Measurements from ENCODE around the gene TEX26.

Gene TEX26

DNA sequence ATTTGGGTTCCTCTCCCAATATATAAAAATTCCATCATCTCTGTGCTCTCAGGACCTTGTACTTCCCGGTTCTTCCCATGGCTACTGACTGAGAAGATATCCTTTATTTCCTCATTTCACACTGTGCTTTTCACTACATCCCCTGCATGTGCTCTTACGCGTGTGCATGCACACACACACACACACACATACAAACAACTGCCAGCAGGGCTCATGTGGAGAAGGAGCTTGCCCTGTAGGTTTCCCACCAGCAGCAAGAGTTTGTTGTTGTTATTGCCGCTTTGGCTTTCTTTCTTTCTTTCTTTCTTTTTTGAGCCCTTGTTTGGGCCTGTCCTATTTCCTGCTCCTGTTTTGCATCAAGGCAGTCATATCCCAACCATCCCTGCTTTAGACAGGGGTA, 43.6 kb downstream of the TEX26 start:
- no peak for DNase-seq (ENCODE audit: low read depth)

DNA sequence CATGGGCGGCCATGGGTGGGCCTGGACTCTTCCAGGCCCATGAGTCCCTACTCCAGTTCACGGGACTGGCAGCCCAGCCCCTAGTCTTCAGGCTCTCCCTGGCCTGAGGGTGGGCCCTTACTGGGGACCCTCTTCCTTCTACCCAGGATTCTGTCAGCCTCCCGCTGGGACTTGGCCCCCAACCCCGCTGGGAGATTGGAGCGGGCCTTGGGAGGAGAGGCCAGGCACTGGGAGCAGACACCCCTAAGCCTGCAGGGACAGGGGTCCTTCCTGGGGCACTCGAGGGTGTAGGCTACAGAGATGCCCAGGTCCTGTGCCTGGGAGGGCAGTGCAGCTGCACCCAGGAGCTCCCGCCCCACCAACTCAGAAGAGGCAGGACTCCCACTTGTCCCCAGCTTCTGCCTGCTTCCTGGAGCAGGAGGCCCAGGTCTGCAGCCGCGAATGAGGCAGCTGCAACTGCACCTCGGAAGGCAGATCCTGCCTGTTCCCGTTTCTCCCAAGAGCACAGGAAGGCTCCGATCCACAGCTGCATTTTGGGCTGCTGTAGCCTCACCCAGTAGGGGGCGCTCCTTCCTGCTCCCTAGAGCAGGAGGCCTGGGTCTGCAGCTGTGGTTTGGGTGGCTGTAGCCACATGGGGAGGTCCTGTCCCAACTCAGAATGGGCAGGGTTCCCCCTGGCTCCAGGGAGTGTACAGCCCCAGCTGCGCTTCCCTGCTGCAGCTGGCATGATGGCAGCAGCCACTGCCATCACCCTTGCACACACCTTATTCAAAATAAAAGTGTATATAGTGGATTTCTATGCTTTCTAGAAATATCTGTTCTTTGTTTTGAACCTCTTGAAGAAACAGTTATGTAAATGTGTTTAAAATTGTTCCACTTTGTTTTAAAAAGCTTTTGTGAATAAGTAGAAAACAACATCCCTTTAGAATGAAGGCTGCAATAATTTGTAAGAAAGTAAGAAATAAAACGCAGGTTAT, 46.8 kb downstream of the TEX26 start:
- DNase-seq (ENCODE audit: low read depth), result peak; percentile 26

DNA sequence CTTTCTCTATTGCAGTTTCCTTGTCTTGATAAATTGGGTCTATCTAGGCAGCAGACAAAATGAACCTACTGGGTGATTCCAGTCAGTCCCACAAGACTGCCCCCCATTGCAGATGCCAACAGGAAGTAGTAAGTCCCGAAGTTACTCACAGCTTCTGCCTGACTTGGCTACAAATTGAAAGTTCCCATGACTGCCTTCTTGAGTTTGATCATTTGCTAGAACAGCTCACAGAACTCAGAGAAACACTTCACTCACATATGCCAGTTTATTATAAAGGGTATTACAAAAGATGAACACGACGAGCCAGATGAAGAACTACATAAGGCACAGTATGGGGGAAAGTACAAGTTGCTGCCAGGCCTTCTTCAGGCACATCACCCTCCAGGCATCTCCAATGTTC, 50.0 kb downstream of the TEX26 start:
- DNase-seq (ENCODE audit: low read depth), result no peak

DNA sequence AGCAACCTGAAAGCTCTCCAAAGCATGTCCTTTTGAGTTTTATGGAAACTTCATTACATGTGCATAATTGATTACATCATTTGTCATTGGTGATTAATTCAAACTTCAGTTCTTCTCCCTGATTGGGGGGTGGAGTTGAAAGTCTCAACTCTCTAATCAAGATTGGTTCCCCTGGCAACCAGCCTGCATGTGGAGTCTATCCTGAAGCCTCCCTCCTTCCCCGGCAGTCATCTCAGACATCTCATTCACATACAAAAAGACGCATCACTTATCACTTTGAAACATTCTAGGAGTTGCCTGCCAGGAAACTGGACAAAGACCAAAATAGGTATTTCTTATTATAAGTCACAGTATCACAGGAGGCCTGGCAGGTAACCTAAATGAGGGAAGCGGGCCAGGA, 50.5 kb downstream of the TEX26 start:
- DNase-seq (ENCODE audit: low read depth), result no peak

DNA sequence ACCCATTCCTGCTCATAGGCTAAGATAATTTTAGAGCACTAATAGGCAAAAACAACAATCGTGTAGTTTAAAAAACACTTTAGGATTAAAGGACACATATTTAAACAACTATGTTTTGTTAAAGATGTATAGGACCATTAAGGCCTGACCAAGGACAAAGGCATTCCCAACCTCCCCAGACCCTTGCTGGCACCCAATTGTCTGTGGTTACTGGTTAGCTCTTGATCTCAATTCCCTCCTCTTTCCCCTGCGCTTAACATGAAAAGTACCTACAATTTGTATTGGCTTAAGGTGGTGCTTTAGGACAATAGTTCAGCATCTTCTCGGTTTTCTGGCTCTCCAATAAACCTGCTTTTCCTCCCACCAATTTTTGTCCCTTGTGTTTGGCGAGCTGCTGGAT, 51.0 kb downstream of the TEX26 start:
- no peak for DNase-seq (ENCODE audit: low read depth)

DNA sequence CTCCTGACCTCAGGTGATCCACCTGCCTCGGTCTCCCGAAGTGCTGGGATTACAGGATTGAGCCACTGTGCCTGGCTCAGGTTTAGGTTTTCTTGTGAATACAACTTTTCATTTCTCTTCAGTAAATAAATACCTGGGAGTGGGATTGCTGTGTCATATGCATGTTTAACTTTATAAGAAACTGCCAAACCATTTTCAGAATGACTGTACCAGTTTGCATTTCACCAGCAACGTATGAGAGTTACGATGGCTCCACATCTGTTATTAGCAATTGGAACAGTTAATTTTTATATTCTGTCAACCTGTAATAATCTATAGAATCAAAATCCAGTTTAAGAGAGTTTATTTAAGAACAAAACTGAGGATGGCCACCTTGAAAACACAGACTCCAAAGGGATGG, 52.2 kb downstream of the TEX26 start:
- DNase-seq (ENCODE audit: low read depth), result no peak

DNA sequence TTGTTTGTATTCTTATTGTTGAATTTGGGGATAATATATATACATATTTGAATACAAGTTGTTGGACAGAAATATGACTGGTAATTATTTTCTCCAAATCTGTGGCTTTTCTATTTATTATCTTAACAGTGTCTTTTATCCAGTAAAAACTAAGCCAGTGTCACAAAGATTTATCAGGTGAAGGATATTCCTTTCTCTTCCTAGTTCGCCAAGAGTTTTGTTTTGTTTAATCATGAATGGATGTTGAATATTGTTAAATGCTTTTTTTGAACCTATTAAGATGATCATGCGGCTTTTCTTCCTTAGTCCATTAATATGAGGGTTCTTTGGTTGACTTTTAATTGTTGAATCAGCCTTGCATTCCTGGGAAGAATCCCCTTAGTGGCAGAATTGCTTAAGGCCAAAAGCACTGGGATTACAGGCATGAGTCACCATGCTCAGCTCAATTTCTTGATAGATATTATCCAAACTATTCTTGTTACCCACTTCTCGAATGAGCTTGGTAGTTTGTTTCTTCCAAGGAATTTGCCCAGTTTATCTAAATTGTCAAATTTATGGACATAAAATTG, 53.3 kb downstream of the TEX26 start:
- no peak for DNase-seq (ENCODE audit: low read depth)

DNA sequence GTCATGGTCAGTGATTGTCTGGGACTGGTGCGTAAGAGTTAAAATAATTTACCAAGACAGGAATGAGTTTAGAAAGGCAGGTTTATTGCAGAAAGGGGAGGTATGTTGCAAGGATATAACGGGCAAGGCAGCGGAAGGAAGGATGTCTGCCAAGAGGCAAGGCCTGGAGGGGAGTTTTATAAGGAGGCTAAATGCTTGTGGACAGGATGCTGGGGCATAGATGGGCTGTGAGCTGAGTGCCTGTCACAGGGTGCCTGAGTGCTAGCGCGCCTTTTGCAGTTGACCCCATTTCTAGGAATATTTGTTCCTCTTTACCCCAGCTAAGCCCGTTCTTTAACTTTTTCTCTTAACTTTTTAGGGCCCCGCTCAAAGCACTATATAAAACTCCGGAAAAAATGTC, 58.7 kb downstream of the TEX26 start:
- no peak for DNase-seq (ENCODE audit: low read depth)

DNA sequence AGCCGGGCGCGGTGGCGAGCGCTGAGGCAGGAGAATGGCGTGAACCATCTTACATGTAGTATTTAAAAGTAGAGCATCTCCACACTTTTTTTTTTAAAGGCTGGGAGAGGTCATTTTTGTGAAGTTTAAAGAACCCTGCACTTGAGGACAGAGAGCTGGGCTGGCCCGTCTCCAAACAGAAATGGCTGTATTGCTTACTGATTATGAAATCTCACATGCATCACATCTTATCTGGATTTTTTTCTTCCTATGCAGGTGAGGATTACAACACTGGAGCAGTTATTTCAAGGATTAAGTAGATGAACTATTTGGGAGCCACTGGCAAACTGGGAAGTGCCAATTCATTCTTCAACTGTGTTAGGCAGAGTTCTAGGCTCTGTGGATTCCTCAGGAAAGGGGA, 59.5 kb downstream of the TEX26 start:
- no peak for DNase-seq (ENCODE audit: low read depth)

DNA sequence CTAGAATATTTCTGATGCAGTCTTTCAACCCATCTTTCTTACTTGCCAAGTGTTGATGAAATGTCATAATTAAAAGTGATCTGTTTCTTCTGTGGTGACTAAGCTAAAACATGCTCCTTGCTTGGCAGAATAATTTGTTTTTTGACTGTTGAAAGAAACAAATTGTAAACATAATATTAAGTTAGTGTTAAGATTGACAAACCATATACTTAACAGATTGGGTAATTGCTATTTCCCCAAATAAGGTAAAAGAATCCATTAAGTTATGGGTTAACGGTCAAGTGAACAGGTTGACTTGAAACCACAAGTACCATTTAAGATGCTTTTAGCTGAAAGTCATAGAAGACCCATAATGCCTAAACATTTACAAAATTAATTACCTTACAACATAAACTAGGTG, 62.9 kb downstream of the TEX26 start:
- no peak for DNase-seq (ENCODE audit: low read depth)

DNA sequence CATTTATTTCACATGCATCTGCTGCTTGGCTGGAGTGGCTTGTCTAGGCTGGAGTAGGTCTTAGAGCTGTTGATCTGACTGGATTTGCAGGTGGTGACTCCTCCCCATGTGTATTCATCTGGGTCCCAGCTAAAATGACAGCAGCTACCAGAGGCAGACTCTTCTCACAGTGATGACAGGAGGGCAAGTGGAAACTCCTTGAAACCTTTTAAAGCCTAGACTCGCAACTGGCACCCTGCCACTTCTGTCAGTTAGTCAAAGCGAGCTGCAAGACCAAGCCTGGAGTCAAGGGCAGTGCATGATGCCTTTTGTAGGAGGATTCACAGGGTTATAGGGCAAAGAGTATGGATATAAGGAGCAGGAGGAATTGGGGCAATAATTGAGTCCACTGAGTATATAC, 65.2 kb downstream of the TEX26 start:
- DNase-seq (ENCODE audit: low read depth), result no peak

DNA sequence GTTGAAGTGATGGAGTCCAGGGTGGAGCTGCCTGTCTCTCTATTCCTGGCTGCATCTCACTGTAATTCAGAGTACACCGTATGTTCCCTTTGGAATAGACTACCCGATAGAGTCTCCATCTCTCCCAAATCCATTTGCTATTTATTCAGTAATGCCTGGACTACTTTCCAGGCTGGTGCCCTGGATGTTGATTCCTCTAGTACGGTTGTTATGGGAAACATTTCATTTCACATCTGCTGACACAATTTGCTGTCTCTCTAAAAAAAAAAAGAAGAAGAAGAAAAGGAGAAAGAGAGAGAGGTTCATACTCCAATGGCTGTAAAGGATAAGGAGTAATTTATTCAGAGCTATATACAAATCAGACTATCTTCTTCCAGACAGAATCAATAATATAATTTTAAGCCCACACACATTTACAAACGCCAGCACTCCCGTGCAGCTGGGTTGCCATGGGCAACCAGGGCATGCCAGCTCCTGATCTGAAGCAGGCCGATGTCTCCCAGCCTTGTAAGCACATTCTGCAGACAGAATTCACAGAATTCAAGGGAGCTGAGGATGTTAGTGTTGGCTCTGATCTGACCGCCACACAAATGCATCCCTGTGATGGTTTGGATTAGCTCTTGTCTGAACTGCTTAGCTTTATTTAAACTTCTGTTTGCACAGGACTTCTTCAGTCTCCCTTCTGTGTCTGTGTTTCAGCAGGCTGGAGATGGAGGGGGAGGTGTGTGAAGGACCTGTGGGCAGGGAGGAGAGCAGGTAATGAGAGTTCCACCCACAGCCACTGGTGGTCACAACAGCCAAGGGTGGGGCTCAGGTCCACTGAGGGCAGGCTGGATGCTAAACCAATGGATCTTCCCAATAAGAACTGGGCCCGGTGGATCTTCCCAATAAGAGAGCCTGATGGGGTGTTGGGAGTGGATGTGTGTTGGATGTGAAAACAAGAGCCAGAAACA, 66.0 kb downstream of the TEX26 start:
- DNase-seq (ENCODE audit: low read depth), result no peak

DNA sequence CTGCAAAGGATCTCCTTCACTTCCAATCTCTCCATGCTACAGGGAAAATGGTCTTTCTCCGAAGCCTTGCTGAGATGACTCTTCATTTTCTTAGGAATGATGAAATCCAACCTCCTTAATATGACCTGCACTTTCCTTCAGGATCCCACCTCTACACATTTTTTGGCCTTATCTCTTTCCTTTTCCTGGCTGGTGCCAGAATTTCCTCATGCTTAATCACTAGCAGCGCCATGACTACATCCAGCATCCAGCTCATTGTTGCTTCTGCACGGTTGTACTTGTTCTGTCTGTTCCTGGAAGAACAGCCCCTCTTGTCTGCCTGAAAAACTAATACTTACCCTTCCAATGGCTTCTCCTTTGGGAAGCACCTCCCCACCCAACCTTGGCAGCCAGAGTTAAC, 68.4 kb downstream of the TEX26 start:
- DNase-seq (ENCODE audit: low read depth), result no peak

DNA sequence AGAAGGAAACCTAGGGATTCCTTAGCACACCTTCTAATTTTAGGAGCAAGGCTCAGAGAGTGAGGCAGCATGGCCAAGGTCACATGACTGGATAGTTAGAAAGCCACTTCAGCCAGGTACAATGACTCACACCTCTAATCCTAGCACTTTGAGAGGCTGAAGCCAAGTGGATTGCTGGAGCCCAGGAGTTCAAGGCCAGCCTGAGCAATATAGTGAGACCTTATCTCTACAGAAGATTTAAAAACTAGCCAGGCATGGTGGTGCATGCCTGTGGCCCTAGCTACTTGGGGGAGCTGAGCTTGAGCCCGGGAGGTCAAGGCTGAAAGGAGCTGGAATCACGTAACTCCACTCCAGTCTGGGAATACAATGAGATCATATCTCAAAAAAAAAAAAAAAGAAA, 69.2 kb downstream of the TEX26 start:
- no peak for DNase-seq (ENCODE audit: low read depth)

DNA sequence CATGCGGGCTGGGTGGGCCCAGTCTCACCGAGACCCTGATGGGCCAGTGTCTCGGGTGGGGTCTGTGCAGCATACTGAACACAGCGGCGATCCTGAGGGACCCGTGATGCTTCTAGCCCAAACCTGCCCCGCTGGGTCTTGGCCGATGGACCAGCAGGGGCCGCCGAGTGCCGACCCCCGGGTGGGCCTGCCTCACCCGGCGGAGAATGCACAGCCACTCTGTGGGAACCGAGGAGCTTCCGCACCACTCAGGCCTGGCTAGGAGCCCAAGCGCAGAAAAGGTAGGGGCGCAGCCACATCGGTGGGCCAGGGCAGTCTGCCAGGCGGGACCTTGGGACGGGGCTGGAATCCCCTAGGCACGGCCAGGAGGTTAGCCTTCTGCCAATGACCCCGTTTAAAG, 72.6 kb downstream of the TEX26 start:
- no peak for DNase-seq (ENCODE audit: low read depth)

DNA sequence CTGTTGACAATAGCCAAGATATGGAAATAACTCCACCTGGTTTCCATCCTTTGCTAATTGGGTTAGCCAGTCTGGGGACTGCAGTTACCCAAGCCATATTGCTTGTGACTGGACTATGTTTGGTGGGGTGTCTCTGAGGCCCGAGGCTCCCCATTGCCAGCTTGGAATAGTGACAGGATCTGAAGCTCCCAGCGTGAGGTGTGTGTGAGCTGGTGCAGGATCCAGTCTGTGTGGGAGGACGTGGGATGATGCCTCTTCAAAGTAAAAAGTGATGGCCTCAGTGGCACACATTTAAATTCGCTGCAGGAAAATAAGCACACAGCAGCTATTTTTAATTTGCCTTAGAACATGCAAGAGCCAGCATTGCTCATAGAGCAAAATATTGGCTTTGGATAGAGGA, 75.0 kb downstream of the TEX26 start:
- DNase-seq (ENCODE audit: low read depth), result no peak

DNA sequence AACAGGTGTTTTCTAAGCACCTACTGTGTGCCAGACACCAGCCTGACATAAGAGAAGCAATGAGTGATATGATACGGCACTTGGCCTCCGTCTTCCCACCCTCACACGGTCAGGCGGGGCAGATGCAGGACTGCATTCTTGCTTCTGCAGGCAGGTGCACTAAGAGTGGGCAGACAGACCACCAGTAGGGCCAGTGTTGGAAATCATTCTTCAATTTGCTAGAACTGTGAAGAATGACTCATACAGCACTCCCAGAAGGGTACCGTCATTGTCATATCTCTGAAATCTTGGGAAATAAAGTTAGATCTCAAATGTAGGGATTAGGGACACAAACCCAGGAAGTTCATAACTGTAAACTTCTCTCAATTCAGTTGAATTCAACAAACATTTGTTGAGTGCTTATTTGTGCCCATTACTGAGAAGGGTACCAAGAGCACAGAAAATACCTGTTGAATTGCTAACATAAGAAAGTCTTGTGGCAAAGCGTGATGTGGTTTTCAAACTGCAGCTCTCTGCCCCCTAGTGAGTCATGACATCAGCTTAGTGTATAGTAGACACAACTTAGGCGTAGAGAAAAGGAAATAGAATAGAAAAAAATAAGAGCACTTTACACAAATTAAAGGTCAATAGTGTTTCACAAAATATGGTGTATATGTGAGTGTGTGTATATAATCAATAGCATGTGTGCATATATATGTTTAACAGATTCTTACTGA, 76.1 kb downstream of the TEX26 start:
- no peak for DNase-seq (ENCODE audit: low read depth)

DNA sequence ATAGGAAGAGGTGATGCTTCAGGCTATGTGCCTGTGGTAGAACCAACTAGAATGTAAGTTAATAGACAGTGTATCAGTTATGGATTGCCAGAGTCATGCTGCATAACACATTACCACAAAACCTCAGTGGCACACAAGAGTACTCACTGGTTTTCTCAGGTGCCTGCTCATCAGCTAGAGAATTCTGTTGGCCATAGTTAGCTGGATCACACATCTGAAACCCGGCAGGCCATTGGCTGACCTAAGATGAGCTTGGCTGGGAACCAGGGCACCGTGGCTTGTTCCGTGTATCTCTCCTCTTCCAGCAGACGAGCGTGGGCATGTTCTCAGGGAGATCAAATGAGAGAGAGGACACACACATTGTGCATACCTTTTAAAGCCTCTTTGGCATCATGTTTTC, 76.7 kb downstream of the TEX26 start:
- no peak for DNase-seq (ENCODE audit: low read depth)

DNA sequence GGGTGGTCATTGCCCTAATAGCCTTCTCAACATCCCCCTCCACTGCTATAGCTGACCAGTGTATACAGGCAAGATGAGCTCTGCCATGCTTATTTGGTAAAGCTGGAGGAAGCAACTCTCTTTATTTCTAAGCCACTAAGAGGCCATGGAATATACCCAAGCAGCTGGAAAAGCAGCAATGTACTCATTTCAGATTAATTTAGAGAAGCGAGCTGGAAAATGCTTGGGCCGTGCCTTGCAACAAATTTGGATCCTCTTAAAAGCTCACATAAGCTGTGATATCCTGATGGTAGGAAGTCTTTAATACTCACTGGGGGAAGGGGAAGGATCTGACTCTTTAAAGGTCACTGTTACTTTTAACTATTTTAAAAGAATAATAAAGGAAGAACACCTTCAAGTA, 77.8 kb downstream of the TEX26 start:
- no peak for DNase-seq (ENCODE audit: low read depth)

DNA sequence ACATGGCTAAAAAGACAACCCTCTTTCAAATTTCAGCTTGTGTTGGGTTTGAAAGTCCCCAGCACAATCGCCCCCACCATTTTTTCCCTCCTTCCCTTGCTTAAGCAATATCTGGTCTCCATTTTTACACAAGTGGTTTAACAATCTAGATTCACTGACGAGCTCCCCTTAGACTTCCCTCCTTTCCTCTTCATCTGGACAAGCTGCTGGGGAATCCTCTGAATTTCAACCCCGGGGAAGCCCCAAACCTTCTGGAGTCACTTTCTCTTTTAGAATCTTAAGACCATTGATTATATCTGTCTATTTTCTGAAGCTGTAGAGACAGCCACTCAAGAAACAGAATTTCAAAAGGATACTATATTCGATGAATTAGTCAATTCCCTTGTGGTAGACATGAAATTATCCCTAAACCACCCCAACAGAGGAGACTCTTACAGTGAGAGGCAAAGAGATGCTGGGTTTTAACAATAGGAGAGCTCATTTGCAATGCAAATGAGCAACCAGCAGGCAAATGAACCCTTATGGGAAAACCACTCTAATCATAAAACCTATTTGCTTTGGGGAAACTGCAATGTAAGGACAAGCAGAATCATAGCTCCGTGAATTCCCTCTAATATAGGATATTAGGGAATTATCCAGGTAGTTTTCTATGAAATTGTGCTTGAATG, 78.9 kb downstream of the TEX26 start:
- no peak for DNase-seq (ENCODE audit: low read depth)

DNA sequence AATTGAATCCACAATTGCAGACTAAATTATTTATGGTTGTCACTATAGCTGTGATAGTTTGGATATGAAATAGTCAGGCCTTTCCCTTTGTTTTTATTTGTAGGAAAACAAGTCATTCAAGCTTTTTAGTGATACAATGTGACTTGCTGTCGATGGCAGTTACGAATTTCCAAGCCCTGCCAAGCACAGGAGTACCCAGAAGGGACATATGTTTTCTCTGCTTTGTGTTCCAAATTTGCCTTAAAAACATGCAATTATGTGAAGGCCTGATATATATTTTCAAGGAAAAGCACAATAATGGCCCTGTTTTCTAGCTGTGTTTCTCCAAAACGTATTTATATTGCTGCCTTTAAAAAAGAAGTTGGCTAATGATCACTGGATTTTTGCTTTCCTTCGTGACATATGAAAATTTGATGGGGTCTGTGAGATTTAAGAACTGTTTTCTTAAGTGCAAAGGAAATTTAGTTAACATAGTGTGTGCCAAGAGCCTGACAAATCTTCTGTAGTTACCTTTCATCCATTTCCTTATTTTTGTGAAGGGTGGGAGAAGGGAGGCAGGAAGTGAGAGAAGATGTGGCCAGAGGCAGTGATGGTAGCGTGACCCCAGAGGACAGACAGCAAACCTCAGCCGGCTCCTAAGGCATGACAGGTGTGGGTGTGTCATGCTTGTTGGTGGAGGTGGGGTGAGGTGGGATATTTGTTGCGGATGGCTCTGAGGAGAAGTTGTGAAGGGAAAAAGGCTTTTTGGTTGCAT, 79.6 kb downstream of the TEX26 start:
- no peak for DNase-seq (ENCODE audit: low read depth)

Data from stimulated activated CD8-positive, alpha-beta memory T cell treated with anti-CD3 and anti-CD28 coated beads, Interleukin-4, amount 100 ng/mL, for 24 hours (primary cell).